ENCODE results near the gene PDZRN3. TPM values are rescaled to one million over a fixed set of nuclear protein-coding genes. Genes with fewer than 3 reads are reported as not detected.

Gene PDZRN3
- total and polyA plus RNA-seq, 2 donors (not counting 1 experiment from before 2014, with no cell fraction given), result 14.6 to 56.3 TPM

DNA sequence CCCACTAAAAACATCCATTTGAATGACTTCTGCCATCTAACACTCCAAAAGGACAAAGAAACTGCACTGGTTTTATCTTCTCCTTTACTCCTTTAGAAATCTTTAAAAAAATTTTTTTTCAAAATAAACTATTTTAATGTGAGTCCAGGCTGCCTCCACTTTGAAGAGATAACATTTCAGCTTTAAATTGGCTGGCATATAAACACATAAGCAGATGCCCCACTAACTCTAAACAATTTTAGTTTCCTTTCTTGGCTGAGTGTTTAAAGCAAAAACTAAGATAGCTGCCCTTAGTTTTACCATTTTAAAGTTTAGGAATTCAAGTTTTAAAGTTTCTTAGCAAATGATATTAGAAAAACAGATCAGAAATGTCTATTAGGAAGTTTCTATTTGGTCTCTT is 39.9 kb downstream of the PDZRN3 start:
- no peak overlapping the region for H3K27ac ChIP-seq (ENCODE audit: insufficient read depth, low read length)
- H3K4me3 ChIP-seq (replicated peaks in 1 of 4; ENCODE audit: control extremely low read depth in 1 of 4, insufficient read depth in 1 of 4, low read depth in 3 of 4, low read length in 4 of 4), result no peak overlapping the region
- H3K9me3 ChIP-seq (ENCODE audit: control insufficient read depth, insufficient read depth, low read depth, low read length), result no peaks in the 10 kb centered on the region
- TF ChIP-seq, protein P1, sequence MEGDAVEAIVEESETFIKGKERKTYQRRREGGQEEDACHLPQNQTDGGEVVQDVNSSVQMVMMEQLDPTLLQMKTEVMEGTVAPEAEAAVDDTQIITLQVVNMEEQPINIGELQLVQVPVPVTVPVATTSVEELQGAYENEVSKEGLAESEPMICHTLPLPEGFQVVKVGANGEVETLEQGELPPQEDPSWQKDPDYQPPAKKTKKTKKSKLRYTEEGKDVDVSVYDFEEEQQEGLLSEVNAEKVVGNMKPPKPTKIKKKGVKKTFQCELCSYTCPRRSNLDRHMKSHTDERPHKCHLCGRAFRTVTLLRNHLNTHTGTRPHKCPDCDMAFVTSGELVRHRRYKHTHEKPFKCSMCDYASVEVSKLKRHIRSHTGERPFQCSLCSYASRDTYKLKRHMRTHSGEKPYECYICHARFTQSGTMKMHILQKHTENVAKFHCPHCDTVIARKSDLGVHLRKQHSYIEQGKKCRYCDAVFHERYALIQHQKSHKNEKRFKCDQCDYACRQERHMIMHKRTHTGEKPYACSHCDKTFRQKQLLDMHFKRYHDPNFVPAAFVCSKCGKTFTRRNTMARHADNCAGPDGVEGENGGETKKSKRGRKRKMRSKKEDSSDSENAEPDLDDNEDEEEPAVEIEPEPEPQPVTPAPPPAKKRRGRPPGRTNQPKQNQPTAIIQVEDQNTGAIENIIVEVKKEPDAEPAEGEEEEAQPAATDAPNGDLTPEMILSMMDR (conservative IDR thresholded peaks at IDR 0.05 in 1 of 2, IDR thresholded peaks at IDR 0.05 in 1 of 2; ENCODE audit: low read depth in 1 of 2, low read length in 2 of 2), result no peak
- no peak for TF ChIP-seq EZH2 (IDR thresholded peaks at IDR 0.05; ENCODE audit: low read length, missing control alignments)
- no peak overlapping the region for H3K9ac ChIP-seq (ENCODE audit: insufficient read depth, low read length)
- DNase-seq (ENCODE audit: low read depth in 2 of 2), result no peak
- H2AFZ ChIP-seq (ENCODE audit: low read length), result no peak overlapping the region
- no peaks in the 10 kb centered on the region for H3K36me3 ChIP-seq (ENCODE audit: control insufficient read depth, insufficient read depth, low read length)
- no peaks in the 10 kb centered on the region for H4K20me1 ChIP-seq (ENCODE audit: control insufficient read depth, extremely low read depth, insufficient read depth, low read length)
- H3K4me2 ChIP-seq (ENCODE audit: extremely low read depth, insufficient read depth, low read length), result no peak overlapping the region
- H3K27me3 ChIP-seq (ENCODE audit: control insufficient read depth, insufficient read depth, low read length), result no peaks in the 10 kb centered on the region
- peaks cover 3% of the 10 kb centered on the region for H3K4me1 ChIP-seq (ENCODE audit: control insufficient read depth, extremely low read depth, insufficient read depth, low read length)
- H3K79me2 ChIP-seq (ENCODE audit: control insufficient read depth, insufficient read depth, low read length), result no peaks in the 10 kb centered on the region

DNA sequence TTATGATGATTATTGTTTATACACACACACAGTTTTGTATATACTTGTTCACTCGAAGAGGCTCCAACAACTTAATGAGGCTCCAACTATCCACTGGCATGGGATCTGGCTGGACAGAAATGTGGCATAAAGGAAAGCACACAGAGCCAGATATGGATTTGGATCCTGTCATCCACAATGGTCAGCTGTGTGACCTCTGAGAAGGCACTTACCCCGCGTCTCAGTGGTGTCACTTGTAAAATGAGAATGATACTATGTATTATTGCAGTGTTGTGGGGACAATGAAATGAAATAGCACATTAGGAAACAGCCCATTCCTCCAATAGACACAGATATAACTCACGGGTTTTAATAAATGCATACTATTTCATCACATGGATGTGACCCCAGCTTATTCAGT is 42.2 kb downstream of the PDZRN3 start:
- Histone ChIP-seq H4K20me1 (ENCODE audit: control insufficient read depth, extremely low read depth, insufficient read depth, low read length) (no peaks in the 10 kb centered on the region), H3K27me3 (ENCODE audit: control insufficient read depth, insufficient read depth, low read length) (no peaks in the 10 kb centered on the region)

DNA sequence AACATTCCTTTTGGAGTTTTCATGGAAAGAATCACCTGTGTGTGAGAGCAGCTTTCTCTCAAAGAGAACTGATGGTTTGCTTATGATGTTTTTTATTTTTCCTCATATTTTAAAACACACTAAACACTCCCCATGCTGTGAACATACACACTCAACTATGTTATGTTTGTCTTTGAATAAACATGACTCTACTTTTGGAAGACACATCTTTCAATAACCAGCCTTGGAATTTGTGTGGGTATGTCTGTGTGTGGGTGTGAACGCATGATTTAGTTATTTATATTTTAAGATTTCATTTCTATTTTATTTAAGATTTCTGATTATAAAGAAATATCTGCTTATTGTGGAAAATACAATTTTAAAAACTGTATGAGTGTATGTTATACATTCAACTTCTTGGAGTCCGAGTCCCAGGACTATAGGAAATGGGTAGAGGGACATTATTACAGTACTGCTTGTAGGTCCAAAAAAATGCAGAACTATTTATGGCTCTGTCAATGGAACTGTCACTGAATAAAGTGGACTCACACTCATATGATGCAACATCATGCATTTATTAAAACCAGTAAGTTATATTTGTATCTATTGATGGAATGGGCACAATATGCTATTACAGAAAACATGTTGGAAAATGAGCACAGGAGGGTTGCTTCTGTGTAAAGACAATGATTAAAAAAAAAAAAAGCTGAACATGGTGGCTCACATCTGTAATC is 43.5 kb downstream of the PDZRN3 start:
- Histone ChIP-seq H3K27me3 (ENCODE audit: control insufficient read depth, insufficient read depth, low read length) (no peaks in the 10 kb centered on the region), H4K20me1 (ENCODE audit: control insufficient read depth, extremely low read depth, insufficient read depth, low read length) (no peaks in the 10 kb centered on the region), H3K9ac (ENCODE audit: insufficient read depth, low read length) (no peak overlapping the region), H3K4me2 (ENCODE audit: extremely low read depth, insufficient read depth, low read length) (no peak overlapping the region), H3K79me2 (ENCODE audit: control insufficient read depth, insufficient read depth, low read length) (no peaks in the 10 kb centered on the region), H3K9me3 (ENCODE audit: control insufficient read depth, insufficient read depth, low read depth, low read length) (no peaks in the 10 kb centered on the region), H2AFZ (ENCODE audit: low read length) (no peak overlapping the region), H3K4me1 (ENCODE audit: control insufficient read depth, extremely low read depth, insufficient read depth, low read length) (peaks cover 6% of the 10 kb centered on the region), H3K4me3 (replicated peaks in 1 of 4; ENCODE audit: control extremely low read depth in 1 of 4, insufficient read depth in 1 of 4, low read depth in 3 of 4, low read length in 4 of 4) (no peak overlapping the region), H3K36me3 (ENCODE audit: control insufficient read depth, insufficient read depth, low read length) (no peaks in the 10 kb centered on the region), H3K27ac (ENCODE audit: insufficient read depth, low read length) (no peak overlapping the region)
- DNase-seq (ENCODE audit: low read depth in 2 of 2), result no peak
- TF ChIP-seq EZH2 (IDR thresholded peaks at IDR 0.05; ENCODE audit: low read length, missing control alignments), result no peak
- TF ChIP-seq, protein P1 (conservative IDR thresholded peaks at IDR 0.05 in 1 of 2, IDR thresholded peaks at IDR 0.05 in 1 of 2; ENCODE audit: low read depth in 1 of 2, low read length in 2 of 2), result no peak

More for the DNA sequence above, 42.2 kb downstream of the PDZRN3 start:
- Histone ChIP-seq H3K27ac (ENCODE audit: insufficient read depth, low read length) (no peak overlapping the region), H3K79me2 (ENCODE audit: control insufficient read depth, insufficient read depth, low read length) (no peaks in the 10 kb centered on the region), H3K36me3 (ENCODE audit: control insufficient read depth, insufficient read depth, low read length) (no peaks in the 10 kb centered on the region), H3K4me1 (ENCODE audit: control insufficient read depth, extremely low read depth, insufficient read depth, low read length) (peaks cover 3% of the 10 kb centered on the region), H2AFZ (ENCODE audit: low read length) (no peak overlapping the region), H3K4me3 (replicated peaks in 1 of 4; ENCODE audit: control extremely low read depth in 1 of 4, insufficient read depth in 1 of 4, low read depth in 3 of 4, low read length in 4 of 4) (no peak overlapping the region), H3K4me2 (ENCODE audit: extremely low read depth, insufficient read depth, low read length) (no peak overlapping the region), H3K9ac (ENCODE audit: insufficient read depth, low read length) (no peak overlapping the region), H3K9me3 (ENCODE audit: control insufficient read depth, insufficient read depth, low read depth, low read length) (no peaks in the 10 kb centered on the region)
- TF ChIP-seq, protein P1 (conservative IDR thresholded peaks at IDR 0.05 in 1 of 2, IDR thresholded peaks at IDR 0.05 in 1 of 2; ENCODE audit: low read depth in 1 of 2, low read length in 2 of 2), result no peak
- TF ChIP-seq EZH2 (IDR thresholded peaks at IDR 0.05; ENCODE audit: low read length, missing control alignments), result no peak
- no peak for DNase-seq (ENCODE audit: low read depth in 2 of 2)

Measured in fibroblast of lung (primary cell).